Muscle of leg (tissue), 11 donors: ENCODE results near the gene TRABD. TPM values are rescaled to one million over a fixed set of nuclear protein-coding genes. Genes with fewer than 3 reads are reported as not detected.

Source experiments
- DNase-seq: peaks from one replicate; pipeline ENCODE4 v3.0.0; 2013
- H3K27ac ChIP-seq: one replicate; pipeline ENCODE4 v1.5.1; 2013; ENCODE audit warnings: mild to moderate bottlenecking, low read length, control low read depth
- H3K27me3 ChIP-seq: one replicate; pipeline ENCODE4 v1.6.1; 2013; ENCODE audit warnings: low read length; ENCODE audit not compliant: control insufficient read depth, insufficient read depth
- H3K36me3 ChIP-seq: one replicate; pipeline ENCODE4 v1.6.1; 2013; ENCODE audit warnings: low read length; ENCODE audit not compliant: control insufficient read depth, insufficient read depth
- H3K4me1 ChIP-seq: one replicate; pipeline ENCODE4 v1.6.1; 2013; ENCODE audit warnings: low read length; ENCODE audit not compliant: control insufficient read depth, insufficient read depth
- H3K4me3 ChIP-seq: one replicate; pipeline ENCODE4 v1.5.1; 2013; ENCODE audit warnings: low read length, control low read depth
- H3K9me3 ChIP-seq: replicated peaks from 2 replicates; pipeline ENCODE4 v1.6.1; 2013; ENCODE audit warnings: low read depth, low read length; ENCODE audit not compliant: control insufficient read depth
- WGBS: methylation state at CpG from one replicate; pipeline ENCODE4 v1.1.5; 2013; ENCODE audit warnings: missing lambda C conversion rate; ENCODE audit not compliant: insufficient coverage; 5-methylcytosine and 5-hydroxymethylcytosine counted together
- polyA plus RNA-seq, 8 donors: library from polyadenylated mRNA; unstranded; fragments of 120-200 nt; gene quantifications; one replicate each; pipeline versions ENCODE4 v1.2.1 to v1.2.3, GENCODE V29; 2013; ENCODE audit warnings: inconsistent platforms in 1 of 8, low replicate concordance in 1 of 8; ENCODE audit not compliant: insufficient read length in 8 of 8, insufficient read depth in 1 of 8
- total RNA-seq: library from RNA; stranded (reverse); fragments of 120-200 nt; gene quantifications from one replicate; pipeline ENCODE4 v1.2.4, GENCODE V29; 2013

Gene TRABD
- total and polyA plus RNA-seq, 9 donors = 10.5 to 28.5 (median 19.0) TPM

- H3K36me3 ChIP-seq = no peaks in the 10 kb centered on the region
- H3K9me3 ChIP-seq = no peaks in the 10 kb centered on the region
- no peak for DNase-seq
- H3K27me3 ChIP-seq = peaks cover 51% of the 10 kb centered on the region
- no peak overlapping the region for H3K4me3 ChIP-seq
- H3K27ac ChIP-seq = no peak overlapping the region
- H3K4me1 ChIP-seq = no peaks in the 10 kb centered on the region
- WGBS = 85% methylated on average over 27 of the region's 27 CpGs
Observed at GRCh38 chr22:50174382-50175190, 11.1 kb upstream of the TRABD start.

- Histone ChIP-seq H3K36me3 (no peaks in the 10 kb centered on the region), H3K27me3 (peaks cover 48% of the 10 kb centered on the region)
- WGBS = 33% methylated on average over 2 of the region's 6 CpGs
Observed at GRCh38 chr22:50175191-50175461, 10.6 kb upstream of the TRABD start.

GRCh38 chr22:50175921-50176849 lies 9.5 kb upstream of the TRABD start:
- H3K36me3 ChIP-seq = no peaks in the 10 kb centered on the region
- H3K9me3 ChIP-seq = no peaks in the 10 kb centered on the region
- 67% methylated on average over 22 of the region's 27 CpGs for WGBS
- no peak overlapping the region for H3K27ac ChIP-seq
- no peaks in the 10 kb centered on the region for H3K4me1 ChIP-seq
- no peak for DNase-seq
- H3K4me3 ChIP-seq = no peak overlapping the region
- peaks cover 41% of the 10 kb centered on the region for H3K27me3 ChIP-seq

More at GRCh38 chr22:50175191-50175461, 10.6 kb upstream of the TRABD start:
- Histone ChIP-seq H3K9me3 (no peaks in the 10 kb centered on the region), H3K4me1 (no peaks in the 10 kb centered on the region), H3K4me3 (no peak overlapping the region), H3K27ac (no peak overlapping the region)
- no peak for DNase-seq

GRCh38 chr22:50176850-50177536 lies 8.7 kb upstream of the TRABD start:
- Histone ChIP-seq H3K4me1 (no peaks in the 10 kb centered on the region), H3K4me3 (no peak overlapping the region), H3K27ac (no peak overlapping the region), H3K27me3 (peaks cover 33% of the 10 kb centered on the region), H3K36me3 (no peaks in the 10 kb centered on the region), H3K9me3 (no peaks in the 10 kb centered on the region)
- DNase-seq = no peak
- 92% methylated on average over 75 of the region's 76 CpGs for WGBS

- Histone ChIP-seq H3K9me3 (no peaks in the 10 kb centered on the region), H3K27me3 (peaks cover 28% of the 10 kb centered on the region), H3K4me3 (no peak overlapping the region), H3K27ac (no peak overlapping the region), H3K4me1 (no peaks in the 10 kb centered on the region), H3K36me3 (no peaks in the 10 kb centered on the region)
- WGBS = 51% methylated on average over 70 of the region's 98 CpGs
- DNase-seq = no peak
Observed at GRCh38 chr22:50177537-50178470, 7.9 kb upstream of the TRABD start.

- 17% methylated on average over 22 of the region's 22 CpGs for WGBS
- H3K27ac ChIP-seq = no peak overlapping the region
- H3K4me3 ChIP-seq = no peak overlapping the region
- peaks cover 27% of the 10 kb centered on the region for H3K27me3 ChIP-seq
- H3K36me3 ChIP-seq = no peaks in the 10 kb centered on the region
- no peaks in the 10 kb centered on the region for H3K9me3 ChIP-seq
- no peak for DNase-seq
- no peaks in the 10 kb centered on the region for H3K4me1 ChIP-seq
Observed at GRCh38 chr22:50178471-50178864, 7.2 kb upstream of the TRABD start.

GRCh38 chr22:50178871-50179869 lies 6.5 kb upstream of the TRABD start:
- 74% methylated on average over 38 of the region's 64 CpGs for WGBS
- H3K27me3 ChIP-seq = peaks cover 23% of the 10 kb centered on the region

GRCh38 chr22:50179937-50180726 lies 5.6 kb upstream of the TRABD start:
- H3K36me3 ChIP-seq = no peaks in the 10 kb centered on the region
- no peak overlapping the region for H3K27ac ChIP-seq
- 76% methylated on average over 37 of the region's 39 CpGs for WGBS
- peaks cover 22% of the 10 kb centered on the region for H3K27me3 ChIP-seq
- H3K4me1 ChIP-seq = peaks cover 13% of the 10 kb centered on the region
- DNase-seq = no peak
- no peak overlapping the region for H3K4me3 ChIP-seq
- no peaks in the 10 kb centered on the region for H3K9me3 ChIP-seq

More at GRCh38 chr22:50178871-50179869, 6.5 kb upstream of the TRABD start:
- DNase-seq = no peak
- H3K4me1 ChIP-seq = peaks cover 5% of the 10 kb centered on the region
- no peak overlapping the region for H3K4me3 ChIP-seq
- H3K9me3 ChIP-seq = no peaks in the 10 kb centered on the region
- no peaks in the 10 kb centered on the region for H3K36me3 ChIP-seq
- H3K27ac ChIP-seq = no peak overlapping the region
